ENCODE data around the gene SBNO1.
"Not testable (repeated sequence)": the region's sequence is repeated elsewhere in the genome, so short reads cannot be mapped to it uniquely, and the experiment has no call there.

The SBNO1 gene

DNA sequence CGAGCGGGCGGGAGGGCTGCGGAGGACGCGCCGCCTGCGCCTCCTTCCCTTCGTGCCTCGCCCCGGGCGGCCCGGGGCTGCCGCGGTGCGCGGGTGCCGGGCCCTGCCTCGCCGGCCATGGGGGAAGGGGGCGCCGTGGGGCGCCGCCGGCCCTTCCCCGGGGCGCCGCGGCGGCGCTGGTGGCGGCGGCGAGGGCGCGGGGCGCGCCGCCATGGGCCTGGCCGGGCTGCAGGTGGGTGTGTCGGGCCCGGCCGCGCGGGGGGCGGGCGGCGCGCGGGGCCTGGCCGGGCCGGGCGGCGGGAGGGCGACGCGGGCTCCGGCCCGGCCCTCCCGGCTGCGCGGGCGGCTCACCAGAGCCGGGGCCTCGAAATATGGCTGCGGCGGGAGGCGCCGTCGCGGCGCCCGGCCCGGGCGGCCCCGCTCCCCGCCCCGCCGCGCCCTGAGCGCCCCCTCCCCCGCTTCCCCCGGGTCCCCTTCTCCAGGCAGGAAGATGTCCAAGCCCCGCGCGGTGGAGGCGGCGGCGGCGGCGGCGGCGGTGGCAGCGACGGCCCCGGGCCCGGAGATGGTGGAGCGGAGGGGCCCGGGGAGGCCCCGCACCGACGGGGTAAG is 24.4 kb upstream of the SBNO1 start:
- peak; percentile 2 for DNase-seq (ENCODE audit: low read depth)

- peak; percentile 70 for DNase-seq (ENCODE audit: low read depth)
Measured at GRCh38 chr12:123388177-123388950, 23.7 kb upstream of the SBNO1 start.

GRCh38 chr12:123387508-123388176 is 23.0 kb upstream of the SBNO1 start:
- DNase-seq (ENCODE audit: low read depth), result no peak

DNA sequence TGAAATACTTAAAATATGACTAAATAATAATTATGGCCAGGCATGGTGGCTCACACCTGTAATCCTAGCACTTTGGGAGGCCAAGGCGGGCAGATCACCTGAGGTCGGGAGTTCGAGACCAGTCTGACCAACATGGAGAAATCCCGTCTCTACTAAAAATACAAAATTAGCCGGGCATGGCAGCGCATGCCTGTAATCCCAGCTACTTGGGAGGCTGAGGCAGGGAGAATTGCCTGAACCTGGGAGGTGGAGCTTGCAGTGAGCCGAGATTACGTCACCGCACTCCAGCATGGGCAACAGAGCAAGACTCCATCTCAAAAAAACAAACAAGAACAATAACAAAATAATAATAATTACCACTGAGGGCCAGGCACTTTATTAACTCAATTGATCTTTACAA is 20.9 kb upstream of the SBNO1 start:
- DNase-seq (ENCODE audit: low read depth), result not testable (repeated sequence)

DNA sequence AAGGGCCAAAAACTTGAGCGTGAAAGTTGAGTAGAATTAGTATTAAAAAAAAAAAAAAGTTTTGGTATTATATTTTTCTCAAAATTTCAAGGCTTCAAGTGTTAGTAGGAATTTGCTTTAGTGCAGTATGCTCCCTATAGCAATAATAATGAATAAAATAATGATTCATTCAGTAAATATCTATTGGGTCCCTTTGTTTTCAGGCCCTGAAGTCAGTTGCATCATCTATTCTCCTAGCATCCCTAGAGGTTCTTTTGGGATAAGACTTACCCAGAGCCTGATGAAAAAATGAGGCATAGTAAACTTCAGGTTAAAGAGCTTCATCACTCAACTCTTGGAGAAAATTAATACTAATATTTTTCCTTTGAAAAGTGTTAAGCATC is 20.3 kb upstream of the SBNO1 start:
- DNase-seq (ENCODE audit: low read depth), result no peak

- peak; percentile 13 for DNase-seq (ENCODE audit: low read depth)
Measured at GRCh38 chr12:123384318-123384993, 19.8 kb upstream of the SBNO1 start.

DNA sequence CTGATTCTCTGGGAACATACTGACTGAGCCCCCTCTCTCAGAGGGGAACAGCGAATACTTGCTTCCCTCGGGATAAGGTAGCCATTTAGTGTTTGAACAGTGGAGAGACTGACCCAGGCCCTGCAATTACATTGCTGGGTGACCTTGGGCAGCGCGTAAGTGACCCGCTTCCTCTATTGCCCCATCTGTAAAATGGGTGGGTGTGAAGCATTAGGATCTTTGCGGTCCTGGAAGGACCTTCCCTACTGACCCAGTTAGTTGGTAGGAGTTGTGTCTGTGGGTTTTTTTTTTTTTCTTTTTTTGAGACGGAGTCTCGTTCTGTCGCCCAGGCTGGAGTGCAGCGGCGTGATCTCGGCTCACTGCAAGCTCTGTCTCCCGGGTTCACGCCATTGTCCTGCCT is 18.0 kb upstream of the SBNO1 start:
- no peak for DNase-seq (ENCODE audit: low read depth)

DNA sequence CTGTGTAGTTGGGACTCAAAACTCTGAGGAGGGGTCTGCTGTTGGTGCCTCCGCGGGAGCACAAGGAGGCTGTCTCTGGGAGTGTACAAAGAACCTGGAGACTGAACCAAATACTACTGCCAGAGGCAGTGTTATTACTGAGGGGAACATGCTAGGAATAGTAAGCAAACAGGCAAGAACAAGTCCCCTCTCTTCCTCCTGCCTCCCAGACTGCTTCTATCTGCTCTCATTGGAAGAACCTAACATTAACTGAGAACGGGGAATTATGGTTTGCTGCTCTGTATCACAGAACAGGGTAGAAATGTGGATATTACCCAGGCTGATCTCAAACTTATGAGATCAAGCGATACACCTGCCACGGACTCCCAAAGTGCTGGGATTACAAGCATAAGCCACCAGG is 14.7 kb upstream of the SBNO1 start:
- no peak for DNase-seq (ENCODE audit: low read depth)

GRCh38 chr12:123372415-123372814 is 7.8 kb upstream of the SBNO1 start:
- DNase-seq (ENCODE audit: low read depth), result not testable (repeated sequence)

DNA sequence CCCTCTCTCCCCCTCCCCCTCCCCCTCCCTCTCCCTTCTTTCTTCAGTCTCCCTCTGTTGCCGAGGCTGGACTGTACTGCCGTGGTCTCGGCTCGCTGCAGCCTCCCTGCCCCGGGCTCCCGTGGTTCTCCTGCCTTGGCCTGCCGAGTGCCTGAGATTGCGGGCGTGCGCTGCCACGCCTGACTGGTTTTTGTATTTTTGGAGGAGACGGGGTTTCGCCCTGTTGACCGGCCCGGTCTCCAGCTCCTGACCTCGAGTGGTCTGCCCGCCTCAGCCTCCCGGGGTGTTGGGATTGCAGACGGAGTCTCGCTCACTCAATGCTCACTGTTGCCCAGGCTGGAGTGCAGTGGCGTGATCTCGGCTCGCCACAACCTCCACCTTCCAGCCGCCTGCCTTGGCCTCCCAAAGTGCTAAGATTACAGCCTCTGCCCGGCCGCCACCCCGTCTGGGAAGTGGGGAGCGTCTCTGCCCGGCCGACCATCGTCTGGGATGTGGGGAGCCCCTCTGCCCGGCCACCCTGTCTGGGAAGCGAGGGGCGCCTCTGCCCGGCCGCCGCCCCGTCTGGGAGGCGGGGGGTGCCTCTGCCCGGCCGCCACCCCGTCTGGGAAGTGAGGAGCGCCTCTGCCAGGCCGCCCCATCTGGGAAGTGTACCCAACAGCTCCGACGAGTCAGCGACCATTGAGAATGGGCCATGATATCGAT is 7.2 kb upstream of the SBNO1 start:
- DNase-seq (ENCODE audit: low read depth), result not testable (repeated sequence)

- no peak for DNase-seq (ENCODE audit: low read depth)
Measured at GRCh38 chr12:123369229-123369628, 4.6 kb upstream of the SBNO1 start.

GRCh38 chr12:123368431-123368830 is 3.8 kb upstream of the SBNO1 start:
- DNase-seq (ENCODE audit: low read depth), result not testable (repeated sequence)

- DNase-seq (ENCODE audit: low read depth), result no peak
Measured at GRCh38 chr12:123367511-123367910, 2.9 kb upstream of the SBNO1 start.

- peak; percentile 96 for DNase-seq (ENCODE audit: low read depth)
Measured at GRCh38 chr12:123365025-123365917, 624 bp upstream of the SBNO1 start.

GRCh38 chr12:123363740-123364531 is 711 bp downstream of the SBNO1 start:
- DNase-seq (ENCODE audit: low read depth), result peak; percentile 17

- DNase-seq (ENCODE audit: low read depth), result no peak
Measured at GRCh38 chr12:123363390-123363739, 1.3 kb downstream of the SBNO1 start.

- no peak for DNase-seq (ENCODE audit: low read depth)
Measured at GRCh38 chr12:123358035-123358434, 6.6 kb downstream of the SBNO1 start.

- DNase-seq (ENCODE audit: low read depth), result no peak
Measured at GRCh38 chr12:123356159-123356670, 8.4 kb downstream of the SBNO1 start.

- no peak for DNase-seq (ENCODE audit: low read depth)
Measured at GRCh38 chr12:123354600-123354999, 10.0 kb downstream of the SBNO1 start.

DNA sequence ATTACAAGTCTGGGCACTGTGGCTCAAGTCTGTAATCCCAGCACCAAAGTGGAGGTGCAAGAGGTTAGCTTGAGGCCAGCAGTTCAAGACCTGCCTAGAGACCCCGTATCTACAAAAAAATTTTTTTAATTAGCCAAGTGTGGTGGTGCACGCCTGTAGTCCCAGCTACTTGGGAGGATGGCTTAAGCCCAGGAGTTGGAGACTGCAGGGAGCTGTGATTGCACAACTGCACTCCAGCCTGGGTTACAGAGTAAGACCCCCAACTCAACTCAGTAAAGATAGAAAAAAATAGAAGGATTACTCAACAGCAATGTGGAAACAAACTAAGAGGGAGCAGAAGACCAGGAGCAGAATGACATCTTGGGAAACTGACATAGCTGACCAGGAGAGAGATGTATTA is 13.3 kb downstream of the SBNO1 start:
- no peak for DNase-seq (ENCODE audit: low read depth)

Data from stimulated activated CD8-positive, alpha-beta memory T cell treated with anti-CD3 and anti-CD28 coated beads, Interleukin-12 subunit alpha, Interleukin-12 subunit beta, amount 100 ng/mL, for 4 hours (primary cell).